Motor neuron (in vitro differentiated cells): ENCODE data around the gene PEX6. TPM values are rescaled to one million over a fixed set of nuclear protein-coding genes. Genes with fewer than 3 reads are reported as not detected.
"Not testable (repeated sequence)": the region's sequence is repeated elsewhere in the genome, so short reads cannot be mapped to it uniquely, and the experiment has no call there.

Source experiments
- ATAC-seq, 8 experiments: fragments of 200-7000 bp; cut with Tn5 transposase; replicated peaks in 6 of 8; 2 replicates each; pipeline ENCODE4 v1.8.0; 2021; ENCODE audit warnings: mild to moderate bottlenecking in 8 of 8, moderate library complexity in 8 of 8
- H3K27ac ChIP-seq, 2 donors: fragments of 250-450 bp; sonication (Bioruptor Pico); 2 replicates each; pipeline ENCODE4 v1.9.0; 2021; ENCODE audit warnings: antibody characterized with exemption in 2 of 2, mild to moderate bottlenecking in 2 of 2, moderate library complexity in 1 of 2
- H3K4me1 ChIP-seq, 2 donors: fragments of 250-450 bp; sonication (Bioruptor Pico); replicated peaks in 1 of 2; 2 replicates each; pipeline ENCODE4 v1.6.1; 2021; ENCODE audit warnings: antibody characterized with exemption in 2 of 2, mild to moderate bottlenecking in 2 of 2, moderate library complexity in 1 of 2
- H3K4me3 ChIP-seq, 5 donors: fragments of 250-450 bp; sonication (Bioruptor Pico); 2 replicates each; pipeline ENCODE4 v1.9.0; 2021; ENCODE audit warnings: antibody characterized with exemption in 5 of 5, mild to moderate bottlenecking in 5 of 5, moderate library complexity in 4 of 5
- WGBS, 10 experiments: fragments of 450-650 bp; shearing (Covaris generic); methylation state at CpG; one replicate each; pipeline ENCODE4 v1.0.0; 2022; 5-methylcytosine and 5-hydroxymethylcytosine counted together
- in situ Hi-C, 9 experiments: fragments of 400-800 bp; cut with MboI; loops; one replicate each; pipeline ENCODE4 v1.15.0; 2021; ENCODE audit warnings: low sequenced_read_pairs in 9 of 9, low pct_unique_long_range_greater_than_20kb in 2 of 9; ENCODE audit not compliant: unreplicated experiment in 9 of 9
- total RNA-seq, 8 experiments: library from RNA; unstranded; fragments of 300-600 nt; gene quantifications; 2 replicates each; pipeline versions ENCODE4 v1.2.3 to v1.2.4, GENCODE V29; 2022

Gene PEX6
- total RNA-seq, 8 experiments from 2014 or later: 8.6 to 24.3 (median 18.0) TPM

GRCh38 chr6:43013843-43014433 is 35.0 kb upstream of the PEX6 start, which contains the start of the genes KLHDC3 and MEA1:
TSS of gene KLHDC3 (plus strand) at chr6:43014249. CDS start at chr6:43017193, 2,944 bp downstream.
TSS of gene MEA1 (minus strand) at chr6:43013946. CDS start at chr6:43013813, 133 bp downstream.
- WGBS, 10 experiments: 0 to 3% methylated on average over 4 to 13 of the region's 51 CpGs; no CpG with 5 or more reads in 8 of the 10 experiments
- in situ Hi-C loops: loop anchor here in 1 of 9 experiments (25.0 kb wide), 1 partner anchor 102 kb away; the partner anchor contains the start of gene PTCRA
- peak within 1 kb of the TSS; percentile 72 to 74 for H3K27ac ChIP-seq
- ATAC-seq: peak; percentile 88 to 96 (median 94)
- H3K4me1 ChIP-seq: peaks cover 6 to 11% of the 10 kb centered on the region in 2 donors
- H3K4me3 ChIP-seq: peak within 1 kb of the TSS; percentile 59 to 93 (median 70)

- Histone ChIP-seq H3K4me1 (peaks cover 6 to 11% of the 10 kb centered on the region in 2 donors), H3K4me3 (peak overlapping the region; percentile 59 to 93 (median 70)), H3K27ac (peak overlapping the region; percentile 3 to 67)
- WGBS, 10 experiments: 0 to 25% (median 4%) methylated on average over 1 to 7 of the region's 25 CpGs; no CpG with 5 or more reads in 6 of the 10 experiments
- ATAC-seq: peak in 3 of 8 experiments; percentile 11 to 36 (median 27)
- in situ Hi-C loops: loop anchor here in 1 of 9 experiments (25.0 kb wide), 1 partner anchor 101 kb away; the partner anchor contains the start of gene PTCRA
Measured at GRCh38 chr6:43013097-43013842, 34.3 kb upstream of the PEX6 start.

- peaks cover 6 to 11% of the 10 kb centered on the region in 2 donors for H3K4me1 ChIP-seq
- 67 to 90% methylated on average over 1 to 6 of the region's 6 CpGs; no CpG with 5 or more reads in 8 of the 10 experiments for WGBS, 10 experiments
- ATAC-seq: no peak
- in situ Hi-C loops: loop anchor here in 1 of 9 experiments (25.0 kb wide), 1 partner anchor 100 kb away; the partner anchor contains the start of gene PTCRA
- H3K4me3 ChIP-seq: peak overlapping the region in 3 of 5 donors; percentile 69 to 93 (median 70)
- H3K27ac ChIP-seq: no peak overlapping the region
Measured at GRCh38 chr6:43012364-43012763, 33.4 kb upstream of the PEX6 start.

- WGBS, 10 experiments: 80 to 91% (median 83%) methylated on average over 1 to 6 of the region's 6 CpGs; no CpG with 5 or more reads in 7 of the 10 experiments
- in situ Hi-C loops: loop anchor here in 1 of 9 experiments (25.0 kb wide), 1 partner anchor 99 kb away; the partner anchor contains the start of gene PTCRA
- Histone ChIP-seq H3K4me3 (no peak overlapping the region), H3K27ac (no peak overlapping the region), H3K4me1 (peaks cover 6 to 11% of the 10 kb centered on the region in 2 donors)
- ATAC-seq: no peak
Measured at GRCh38 chr6:43011207-43011606, 32.2 kb upstream of the PEX6 start.

GRCh38 chr6:43009124-43009523 is 30.1 kb upstream of the PEX6 start:
- Histone ChIP-seq H3K4me3 (no peak overlapping the region), H3K27ac (no peak overlapping the region), H3K4me1 (peaks cover 4 to 6% of the 10 kb centered on the region in 2 donors)
- in situ Hi-C loops: loop anchor here in 1 of 9 experiments (25.0 kb wide), 1 partner anchor 97 kb away; the partner anchor contains the start of gene PTCRA
- 51 to 100% (median 78%) methylated on average over 1 to 5 of the region's 6 CpGs; no CpG with 5 or more reads in 4 of the 10 experiments for WGBS, 10 experiments
- no peak for ATAC-seq

GRCh38 chr6:43007126-43007525 is 28.1 kb upstream of the PEX6 start:
- in situ Hi-C loops: loop anchor here in 1 of 9 experiments (25.0 kb wide), 1 partner anchor 95 kb away; the partner anchor contains the start of gene PTCRA
- H3K4me1 ChIP-seq: no peaks in the 10 kb centered on the region
- WGBS, 10 experiments: 82 to 100% (median 92%) methylated on average over 3 to 6 of the region's 9 CpGs; no CpG with 5 or more reads in 3 of the 10 experiments
- peak overlapping the region in 1 of 2 donors; percentile 49 for H3K27ac ChIP-seq
- ATAC-seq: no peak
- H3K4me3 ChIP-seq: no peak overlapping the region

GRCh38 chr6:43006251-43006650 is 27.3 kb upstream of the PEX6 start:
- in situ Hi-C loops: loop anchor here in 1 of 9 experiments (25.0 kb wide), 1 partner anchor 94 kb away; the partner anchor contains the start of gene PTCRA
- no peaks in the 10 kb centered on the region for H3K4me1 ChIP-seq
- no peak overlapping the region for H3K4me3 ChIP-seq
- ATAC-seq: no peak
- 84 to 100% (median 89%) methylated on average over 1 to 5 of the region's 11 CpGs; no CpG with 5 or more reads in 7 of the 10 experiments for WGBS, 10 experiments
- H3K27ac ChIP-seq: no peak overlapping the region

- 57 to 100% (median 92%) methylated on average over 1 to 5 of the region's 5 CpGs; no CpG with 5 or more reads in 3 of the 10 experiments for WGBS, 10 experiments
- Histone ChIP-seq H3K27ac (no peak overlapping the region), H3K4me1 (no peaks in the 10 kb centered on the region), H3K4me3 (no peak overlapping the region)
- in situ Hi-C loops: loop anchor here in 1 of 9 experiments (25.0 kb wide), 1 partner anchor 94 kb away; the partner anchor contains the start of gene PTCRA
- ATAC-seq: no peak
Measured at GRCh38 chr6:43005844-43006243, 26.9 kb upstream of the PEX6 start.

- no peaks in the 10 kb centered on the region for H3K4me1 ChIP-seq
- no peak overlapping the region for H3K4me3 ChIP-seq
- in situ Hi-C loops: loop anchor here in 1 of 9 experiments (25.0 kb wide), 1 partner anchor 90 kb away; the partner anchor contains the start of gene PTCRA
- H3K27ac ChIP-seq: no peak overlapping the region
- ATAC-seq: no peak
- 82 to 100% (median 95%) methylated on average over 1 to 7 of the region's 8 CpGs; no CpG with 5 or more reads in 1 of the 10 experiments for WGBS, 10 experiments
Measured at GRCh38 chr6:43001843-43002242, 22.9 kb upstream of the PEX6 start.

- H3K4me3 ChIP-seq, ATAC-seq, H3K27ac ChIP-seq, in situ Hi-C loops, H3K4me1 ChIP-seq: not testable (repeated sequence)
- WGBS, 10 experiments: 93 to 100% (median 96%) methylated on average over 3 to 7 of the region's 9 CpGs; no CpG with 5 or more reads in 6 of the 10 experiments
Measured at GRCh38 chr6:42998205-42998604, 19.2 kb upstream of the PEX6 start.

GRCh38 chr6:42996513-42996912 is 17.5 kb upstream of the PEX6 start:
- in situ Hi-C loops: no loop called here
- Histone ChIP-seq H3K4me1 (no peaks in the 10 kb centered on the region), H3K27ac (no peak overlapping the region), H3K4me3 (no peak overlapping the region)
- ATAC-seq: no peak

GRCh38 chr6:42993445-42993844 is 14.5 kb upstream of the PEX6 start:
- ATAC-seq: no peak
- no peak overlapping the region for H3K27ac ChIP-seq
- in situ Hi-C loops: no loop called here
- H3K4me3 ChIP-seq: no peak overlapping the region
- WGBS, 10 experiments: 8 to 100% (median 86%) methylated on average over 1 to 2 of the region's 2 CpGs; no CpG with 5 or more reads in 3 of the 10 experiments
- no peaks in the 10 kb centered on the region for H3K4me1 ChIP-seq
